ENCODE results near the gene PKN3.
"Not testable (repeated sequence)": the region's sequence is repeated elsewhere in the genome, so short reads cannot be mapped to it uniquely, and the experiment has no call there.

GRCh38 chr9:128699096-128699795, 3.1 kb upstream of the PKN3 start:
- not testable (repeated sequence) for TF ChIP-seq EZH2 (IDR thresholded peaks at IDR 0.05; ENCODE audit: low read length); CTCF (optimal IDR thresholded peaks at IDR 0.05 in 1 of 3, IDR thresholded peaks at IDR 0.05 in 1 of 3, conservative IDR thresholded peaks at IDR 0.05 in 1 of 3; ENCODE audit: extremely low read depth in 1 of 3, insufficient read depth in 2 of 3, low read length in 3 of 3)
